Suprapubic skin (tissue), 4 donors: Measurements from ENCODE around the gene MCF2L2.

ENCODE experiments used
- EP300 ChIP-seq: sonication (generic); formaldehyde crosslinking; IDR thresholded peaks from one replicate; pipeline ENCODE4 v1.6.1; 2017; ENCODE audit warnings: antibody characterized with exemption
- POLR2A ChIP-seq, 2 donors: fragments of 450-650 bp; IDR thresholded peaks; one replicate each; pipeline ENCODE4 v1.6.1; 2017; ENCODE audit warnings: antibody characterized with exemption in 2 of 2, mild to moderate bottlenecking in 2 of 2, moderate library complexity in 2 of 2
- POLR2AphosphoS5 ChIP-seq, 3 donors: sonication (generic); formaldehyde crosslinking; IDR thresholded peaks; one replicate each; pipeline ENCODE4 v1.6.1; 2017; ENCODE audit warnings: antibody characterized with exemption in 3 of 3
- TF ChIP-seq, protein P1 (sequence below), 2 donors: fragments of 200-600 bp in 1 of 2; fragments of 450-650 bp in 1 of 2; sonication (generic) in 1 of 2; IDR thresholded peaks; one replicate each; pipeline ENCODE4 v1.5.1; 2016 to 2019; ENCODE audit warnings: antibody characterized with exemption in 2 of 2, mild to moderate bottlenecking in 1 of 2, moderate library complexity in 1 of 2

DNA sequence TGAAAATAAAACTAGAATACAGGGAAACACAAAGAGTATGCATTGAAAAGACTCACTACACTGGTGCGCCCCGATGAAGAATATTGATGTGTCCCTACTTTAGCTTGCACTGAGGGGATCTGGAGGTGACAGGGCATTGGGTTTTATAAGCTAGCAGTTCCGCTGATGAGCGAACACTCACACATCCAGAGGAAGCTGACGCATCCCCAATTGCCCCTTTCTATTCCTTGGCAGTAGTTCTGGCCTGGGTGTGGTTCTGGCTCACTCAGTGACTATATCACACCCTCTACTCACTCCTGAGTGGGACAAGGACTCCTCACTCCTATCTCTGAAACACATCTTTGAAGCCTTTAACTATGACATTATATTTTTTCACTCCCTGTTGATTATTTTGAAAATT, 104.3 kb downstream of the MCF2L2 start:
- TF ChIP-seq, protein P1, sequence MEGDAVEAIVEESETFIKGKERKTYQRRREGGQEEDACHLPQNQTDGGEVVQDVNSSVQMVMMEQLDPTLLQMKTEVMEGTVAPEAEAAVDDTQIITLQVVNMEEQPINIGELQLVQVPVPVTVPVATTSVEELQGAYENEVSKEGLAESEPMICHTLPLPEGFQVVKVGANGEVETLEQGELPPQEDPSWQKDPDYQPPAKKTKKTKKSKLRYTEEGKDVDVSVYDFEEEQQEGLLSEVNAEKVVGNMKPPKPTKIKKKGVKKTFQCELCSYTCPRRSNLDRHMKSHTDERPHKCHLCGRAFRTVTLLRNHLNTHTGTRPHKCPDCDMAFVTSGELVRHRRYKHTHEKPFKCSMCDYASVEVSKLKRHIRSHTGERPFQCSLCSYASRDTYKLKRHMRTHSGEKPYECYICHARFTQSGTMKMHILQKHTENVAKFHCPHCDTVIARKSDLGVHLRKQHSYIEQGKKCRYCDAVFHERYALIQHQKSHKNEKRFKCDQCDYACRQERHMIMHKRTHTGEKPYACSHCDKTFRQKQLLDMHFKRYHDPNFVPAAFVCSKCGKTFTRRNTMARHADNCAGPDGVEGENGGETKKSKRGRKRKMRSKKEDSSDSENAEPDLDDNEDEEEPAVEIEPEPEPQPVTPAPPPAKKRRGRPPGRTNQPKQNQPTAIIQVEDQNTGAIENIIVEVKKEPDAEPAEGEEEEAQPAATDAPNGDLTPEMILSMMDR (IDR thresholded peaks at IDR 0.05) = no peak
- TF ChIP-seq POLR2A (IDR thresholded peaks at IDR 0.05) = no peak
- no peak for TF ChIP-seq POLR2AphosphoS5 (IDR thresholded peaks at IDR 0.05)
- no peak for TF ChIP-seq EP300
